ENCODE results near the gene VIT.

Gene VIT

GRCh38 chr2:36663851-36664695 lies 32.4 kb upstream of the VIT start:
- H3K4me3 ChIP-seq (ENCODE audit: low read depth, low read length), result no peak overlapping the region
- peak; percentile 71 for TF ChIP-seq CTCF (IDR thresholded peaks at IDR 0.05; ENCODE audit: low read depth, low read length, missing control alignments)
- in situ Hi-C loops (cut with HindIII; ENCODE audit: low sequenced_read_pairs), result loop anchor here (25.0 kb wide), 2 partner anchors 152 to 327 kb away; no protein-coding TSS in a partner anchor
- peak; percentile 62 for DNase-seq (ENCODE audit: low read depth)

DNA sequence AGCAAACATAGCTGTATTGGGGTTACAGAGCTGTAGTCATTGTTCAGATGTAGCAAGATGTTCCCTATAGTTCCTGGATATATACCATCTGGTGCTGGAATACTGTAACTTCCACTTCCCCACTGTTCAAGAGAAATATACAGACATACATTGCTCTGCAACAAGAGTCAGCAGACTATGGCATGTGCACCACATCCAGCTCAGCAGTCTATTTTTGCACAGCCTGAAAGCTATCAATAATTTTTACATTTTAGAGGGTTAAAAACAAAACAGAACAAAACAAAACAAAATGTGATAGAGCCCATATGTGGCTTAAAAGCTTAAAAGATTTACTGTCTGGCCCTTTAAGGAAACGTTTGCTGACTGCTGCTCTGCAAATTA lies 31.8 kb upstream of the VIT start:
- in situ Hi-C loops (cut with HindIII; ENCODE audit: low sequenced_read_pairs), result loop anchor here (25.0 kb wide), 2 partner anchors 152 to 327 kb away; no protein-coding TSS in a partner anchor
- no peak for TF ChIP-seq CTCF (IDR thresholded peaks at IDR 0.05; ENCODE audit: low read depth, low read length, missing control alignments)
- no peak overlapping the region for H3K4me3 ChIP-seq (ENCODE audit: low read depth, low read length)
- no peak for DNase-seq (ENCODE audit: low read depth)

- DNase-seq (ENCODE audit: low read depth), result peak; percentile 53
- TF ChIP-seq CTCF (IDR thresholded peaks at IDR 0.05; ENCODE audit: low read depth, low read length, missing control alignments), result peak; percentile 13
- in situ Hi-C loops (cut with HindIII; ENCODE audit: low sequenced_read_pairs), result loop anchor here (25.0 kb wide), 2 partner anchors 156 to 331 kb away; no protein-coding TSS in a partner anchor
- H3K4me3 ChIP-seq (ENCODE audit: low read depth, low read length), result no peak overlapping the region
These were observed 28.6 kb upstream of the VIT start for GRCh38 chr2:36667931-36668330.

DNA sequence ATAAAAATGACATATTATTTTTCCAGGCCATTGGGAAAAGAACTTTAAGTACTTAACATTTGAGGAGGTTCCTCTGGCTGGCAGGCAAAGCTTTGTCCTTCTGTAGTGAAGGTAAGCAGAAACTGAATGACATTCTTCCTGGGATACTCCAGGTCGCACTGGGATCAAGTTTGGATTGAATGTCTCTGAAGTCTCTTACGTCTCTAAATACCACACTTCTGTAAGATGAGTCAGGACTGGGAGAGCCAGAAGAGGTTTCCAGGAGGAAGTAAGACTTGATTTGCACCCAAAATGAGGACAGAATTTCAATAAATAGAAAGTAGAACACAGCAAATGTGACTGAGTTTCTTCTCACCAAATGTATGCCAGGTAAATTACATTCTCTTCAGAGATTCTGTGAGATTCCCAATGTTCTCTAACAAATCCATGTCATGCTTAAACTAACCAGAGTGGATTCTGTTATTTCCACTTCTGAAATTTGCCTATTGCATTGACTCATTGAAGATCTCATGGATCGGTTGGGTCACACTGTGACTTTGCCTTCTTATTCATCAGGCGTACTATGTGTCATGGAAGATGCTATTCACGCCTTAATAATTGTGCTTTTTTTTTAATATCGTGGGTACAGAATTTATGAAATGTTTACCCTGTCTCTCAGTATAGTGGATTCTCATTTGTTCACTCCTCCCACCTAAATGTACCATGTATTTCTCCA lies 25.5 kb upstream of the VIT start:
- no peak overlapping the region for H3K4me3 ChIP-seq (ENCODE audit: low read depth, low read length)
- in situ Hi-C loops (cut with HindIII; ENCODE audit: low sequenced_read_pairs), result loop anchor here (25.0 kb wide), 2 partner anchors 159 to 334 kb away; no protein-coding TSS in a partner anchor
- TF ChIP-seq CTCF (IDR thresholded peaks at IDR 0.05; ENCODE audit: low read depth, low read length, missing control alignments), result no peak
- peak; percentile 6 for DNase-seq (ENCODE audit: low read depth)

- DNase-seq (ENCODE audit: low read depth), result no peak
- no peak for TF ChIP-seq CTCF (IDR thresholded peaks at IDR 0.05; ENCODE audit: low read depth, low read length, missing control alignments)
- in situ Hi-C loops (cut with HindIII; ENCODE audit: low sequenced_read_pairs), result loop anchor here (25.0 kb wide), 2 partner anchors 159 to 334 kb away; no protein-coding TSS in a partner anchor
- no peak overlapping the region for H3K4me3 ChIP-seq (ENCODE audit: low read depth, low read length)
These were observed 24.8 kb upstream of the VIT start for GRCh38 chr2:36671731-36672130.

GRCh38 chr2:36672199-36672598 lies 24.3 kb upstream of the VIT start:
- in situ Hi-C loops (cut with HindIII; ENCODE audit: low sequenced_read_pairs), result loop anchor here (25.0 kb wide), 2 partner anchors 160 to 335 kb away; no protein-coding TSS in a partner anchor
- TF ChIP-seq CTCF (IDR thresholded peaks at IDR 0.05; ENCODE audit: low read depth, low read length, missing control alignments), result peak; percentile 71
- peak; percentile 35 for DNase-seq (ENCODE audit: low read depth)
- H3K4me3 ChIP-seq (ENCODE audit: low read depth, low read length), result no peak overlapping the region

Data from astrocyte of the cerebellum (primary cell).